GM19193 (cell line): ENCODE results near the gene PRR36.

Experiments
- POLR2A ChIP-seq: IDR thresholded peaks from 4 replicates; pipeline ENCODE4 v1.6.1; 2011; ENCODE audit not compliant: insufficient read depth, insufficient read length; ENCODE audit errors: extremely low read depth

PRR36 gene

DNA sequence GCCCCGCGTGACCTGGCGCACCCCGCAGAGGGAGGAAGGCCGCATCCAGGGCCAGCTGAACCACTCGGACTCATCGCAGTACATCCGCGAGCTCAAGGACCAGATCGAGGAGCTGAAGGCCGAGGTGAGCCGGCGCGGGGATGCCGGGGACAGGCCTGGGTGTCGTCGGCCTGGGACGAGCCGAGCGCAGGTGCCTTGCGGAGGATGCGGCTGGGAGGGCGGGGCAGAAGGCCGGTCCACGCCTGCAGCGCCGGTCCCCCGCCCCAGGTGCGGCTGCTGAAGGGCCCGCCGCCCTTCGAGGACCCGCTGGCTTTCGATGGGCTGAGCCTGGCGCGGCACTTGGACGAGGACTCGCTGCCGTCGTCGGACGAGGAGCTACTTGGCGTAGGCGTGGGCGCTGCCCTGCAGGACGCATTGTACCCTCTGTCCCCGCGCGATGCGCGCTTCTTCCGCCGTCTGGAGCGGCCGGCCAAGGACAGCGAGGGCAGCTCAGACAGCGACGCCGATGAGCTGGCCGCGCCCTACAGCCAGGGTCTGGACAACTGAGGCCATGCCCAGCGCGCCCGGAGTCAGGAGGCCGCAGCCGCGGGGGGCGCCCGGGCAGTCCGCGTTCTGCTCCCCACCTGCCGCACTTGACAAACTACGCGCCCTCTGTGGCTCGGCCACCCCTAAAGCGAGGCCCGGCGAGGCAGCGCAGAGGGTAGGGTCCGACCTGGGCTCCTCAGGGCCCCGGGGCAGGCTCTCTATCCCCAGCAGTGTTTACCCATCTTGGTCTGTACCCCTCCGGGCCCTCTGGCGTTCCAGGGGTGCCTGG lies 10.8 kb downstream of the PRR36 start:
- no peak for TF ChIP-seq POLR2A

- TF ChIP-seq POLR2A, result no peak
These were observed 11.7 kb downstream of the PRR36 start for GRCh38 chr19:7862413-7862951.

DNA sequence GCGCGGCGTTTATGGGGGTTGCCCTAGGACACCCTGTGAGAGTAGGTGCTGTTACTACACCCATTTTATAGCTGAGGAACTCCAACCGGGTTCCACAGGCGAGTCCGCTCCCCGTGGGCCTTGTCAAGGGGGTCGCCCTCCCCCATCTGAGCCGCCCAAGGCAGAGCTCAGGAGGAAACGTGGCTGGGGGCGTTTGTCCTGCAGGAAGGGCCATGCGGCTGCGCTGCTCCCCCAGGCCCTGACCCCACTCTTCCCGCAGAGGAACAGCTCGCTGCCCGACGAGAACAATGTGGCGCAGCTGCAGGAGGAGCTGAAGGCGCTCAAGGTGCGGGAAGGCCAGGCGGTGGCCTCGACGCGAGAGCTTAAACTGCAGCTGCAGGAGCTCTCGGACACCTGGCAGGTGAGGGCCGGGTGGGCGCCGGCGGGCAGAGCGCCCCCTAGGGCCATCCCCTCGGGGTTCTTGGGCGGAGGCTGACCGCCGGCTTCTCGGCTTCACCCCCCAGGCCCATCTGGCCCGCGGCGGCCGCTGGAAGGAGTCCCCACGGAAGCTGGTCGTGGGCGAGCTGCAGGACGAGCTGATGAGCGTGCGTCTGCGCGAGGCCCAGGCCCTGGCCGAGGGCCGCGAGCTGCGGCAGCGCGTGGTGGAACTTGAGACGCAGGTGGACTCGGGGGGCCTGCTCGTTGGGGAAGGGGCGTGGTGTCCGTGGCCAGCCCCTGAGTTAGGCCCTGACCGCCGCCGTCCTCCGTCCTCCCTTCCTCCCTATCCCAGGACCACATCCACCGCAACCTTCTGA lies 12.4 kb downstream of the PRR36 start:
- TF ChIP-seq POLR2A, result no peak

DNA sequence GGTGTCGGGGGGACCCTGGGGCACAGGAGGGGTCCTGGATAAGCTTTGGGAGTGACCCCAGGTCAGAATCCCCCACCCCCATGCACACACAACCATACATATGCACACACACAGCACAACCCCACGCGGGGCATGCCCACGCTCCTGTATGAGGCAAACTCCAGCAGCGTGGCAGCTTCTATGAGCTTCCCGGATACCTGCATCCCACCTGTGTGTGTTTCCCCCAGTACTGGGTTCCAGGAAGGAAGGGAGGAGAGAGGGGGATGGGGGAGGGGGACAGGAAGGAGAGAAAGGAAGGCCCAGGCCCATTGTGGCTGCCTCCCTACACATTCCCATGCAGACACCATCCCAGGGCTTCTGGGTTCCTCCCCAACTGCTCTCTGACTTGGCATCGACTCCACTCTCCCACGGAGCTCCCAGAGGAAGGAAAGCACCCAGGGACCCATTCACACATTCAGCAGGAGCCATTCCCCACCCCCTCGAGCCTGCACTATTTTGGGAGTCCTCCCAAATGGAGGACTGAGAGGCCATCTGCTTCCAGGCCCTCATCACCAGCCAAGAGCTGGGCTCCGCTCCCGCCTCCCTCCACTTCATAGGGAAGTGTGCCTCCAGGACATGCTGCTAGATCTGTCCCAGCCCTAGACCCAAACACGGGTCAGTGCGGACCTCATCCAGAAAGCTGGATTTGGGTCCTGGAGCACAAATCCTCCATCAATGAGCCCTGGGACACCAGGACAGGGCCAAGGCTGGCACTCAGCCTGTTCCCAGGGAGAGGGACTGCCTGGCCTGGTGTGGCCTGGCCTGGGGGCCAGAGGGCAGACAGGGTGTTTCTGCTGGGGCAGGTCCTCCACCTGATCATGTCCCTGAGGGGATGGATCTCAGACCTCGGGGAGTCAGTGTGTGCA lies 13.2 kb downstream of the PRR36 start:
- no peak for TF ChIP-seq POLR2A

DNA sequence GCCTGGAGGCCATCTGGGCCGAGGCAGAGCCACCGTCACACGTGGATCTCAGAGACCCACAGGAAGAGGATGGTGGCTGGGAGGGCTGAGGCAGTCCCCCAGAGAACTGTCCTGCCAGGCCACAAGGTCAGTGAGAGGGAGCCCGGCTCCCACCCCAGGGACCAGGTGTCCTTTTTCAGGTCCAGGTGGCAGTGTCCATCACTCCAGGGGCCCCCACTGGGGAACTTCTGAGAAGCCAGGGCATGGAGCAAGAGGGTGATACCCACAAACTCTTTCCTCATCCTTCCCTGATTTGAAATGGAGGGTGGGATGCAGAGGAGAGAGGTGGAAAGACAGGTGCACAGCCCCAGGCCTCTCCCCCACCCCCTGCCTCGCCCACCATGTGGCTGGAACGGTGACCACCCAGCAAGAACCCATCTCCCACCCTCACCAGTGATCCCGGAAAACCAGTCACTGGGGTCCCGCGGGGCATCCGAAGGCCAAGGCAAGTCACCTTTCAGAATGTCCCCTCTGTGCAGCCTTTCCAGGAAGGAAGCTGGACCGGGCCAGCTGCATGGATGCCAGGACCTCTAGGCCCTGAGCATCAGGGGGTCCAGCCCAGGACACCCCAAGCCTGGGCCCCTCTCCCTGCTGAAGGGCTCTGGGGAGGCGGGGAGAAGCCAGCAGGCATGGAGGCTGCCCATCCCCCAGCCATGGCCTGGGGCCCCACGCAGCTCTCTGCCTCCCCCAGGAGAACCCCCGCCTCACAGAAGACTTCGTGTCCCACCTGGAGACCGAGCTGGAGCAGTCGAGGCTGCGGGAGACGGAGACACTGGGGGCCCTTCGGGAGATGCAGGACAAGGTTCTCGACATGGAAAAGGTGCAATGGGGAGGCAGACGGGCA lies 14.1 kb downstream of the PRR36 start:
- no peak for TF ChIP-seq POLR2A

GRCh38 chr19:7858109-7858770 lies 15.9 kb downstream of the PRR36 start:
- no peak for TF ChIP-seq POLR2A

DNA sequence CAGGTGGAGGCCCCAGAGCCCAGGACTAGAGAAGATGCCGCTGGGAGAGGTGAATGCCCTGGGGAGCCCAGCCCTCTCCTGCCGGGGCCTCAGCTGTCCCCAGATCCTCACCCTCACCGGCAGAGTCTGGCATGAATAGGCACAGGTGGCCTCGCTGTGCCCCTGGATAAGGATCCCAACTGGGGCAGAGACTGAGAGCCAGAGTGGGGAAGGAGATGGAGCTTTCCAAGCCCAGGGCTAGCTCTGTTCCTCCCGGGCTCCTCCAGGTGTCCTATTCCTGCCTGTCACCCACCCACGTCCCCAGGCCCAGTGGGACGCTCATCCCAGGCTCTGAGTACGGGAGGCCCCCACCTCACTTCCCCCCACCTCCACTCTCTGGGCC lies 16.5 kb downstream of the PRR36 start:
- TF ChIP-seq POLR2A, result no peak

GRCh38 chr19:7856679-7857663 lies 17.2 kb downstream of the PRR36 start:
- TF ChIP-seq POLR2A, result no peak

DNA sequence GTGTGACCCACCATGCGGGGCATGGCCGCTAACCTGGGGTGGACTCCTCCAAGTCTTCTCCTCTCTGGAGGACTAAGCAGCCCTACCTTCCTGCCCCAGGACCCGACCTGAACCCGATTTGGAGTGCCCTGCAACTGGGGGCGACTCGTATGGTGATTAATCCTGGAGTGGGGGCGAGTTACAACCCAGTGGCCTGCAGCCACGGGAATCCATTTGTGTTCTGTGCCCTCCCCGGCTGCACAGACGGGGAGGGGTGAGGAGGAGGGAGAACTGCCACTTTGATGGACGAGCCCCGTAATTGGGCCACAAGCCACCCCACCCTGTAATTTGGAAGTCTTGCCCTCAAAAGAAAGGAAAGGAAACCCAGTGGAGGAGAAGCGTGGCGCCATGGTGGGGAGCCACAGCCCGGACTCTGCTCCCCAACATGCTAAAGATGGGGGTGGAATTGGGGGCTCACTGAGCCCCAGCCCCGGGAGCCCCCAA lies 18.0 kb downstream of the PRR36 start:
- TF ChIP-seq POLR2A, result no peak

DNA sequence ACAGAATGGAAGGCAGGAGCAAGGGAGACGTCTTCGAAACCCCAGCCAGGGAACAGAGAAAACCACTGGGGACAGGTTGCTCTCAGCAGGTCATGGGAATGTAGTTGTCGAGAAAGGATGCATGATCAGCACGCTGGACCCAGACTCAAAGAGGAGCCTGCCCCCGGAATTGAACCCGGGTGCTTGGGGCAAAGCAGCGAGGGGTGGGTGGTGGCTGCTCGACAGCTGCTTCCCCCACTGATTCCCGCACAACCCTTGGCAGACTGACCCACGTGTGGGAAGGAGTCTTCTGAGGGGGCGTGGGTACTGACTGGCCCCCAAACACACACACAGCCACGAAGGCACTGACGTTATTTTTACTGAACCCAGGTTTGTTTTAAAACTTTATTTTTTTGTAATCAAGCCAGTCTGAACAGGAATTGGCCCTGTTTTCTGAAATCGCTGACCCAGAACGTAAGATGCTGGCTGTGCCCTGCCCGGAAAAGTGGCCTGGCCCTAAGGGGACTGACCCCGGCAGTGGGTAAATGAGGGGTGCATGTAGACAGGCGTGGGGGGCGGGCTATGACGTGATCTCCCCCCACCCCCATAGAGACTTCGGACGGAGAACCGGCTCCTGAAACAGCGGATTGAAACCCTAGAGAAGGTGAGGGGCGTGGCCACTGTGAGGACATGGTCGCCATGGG lies 18.6 kb downstream of the PRR36 start:
- no peak for TF ChIP-seq POLR2A

DNA sequence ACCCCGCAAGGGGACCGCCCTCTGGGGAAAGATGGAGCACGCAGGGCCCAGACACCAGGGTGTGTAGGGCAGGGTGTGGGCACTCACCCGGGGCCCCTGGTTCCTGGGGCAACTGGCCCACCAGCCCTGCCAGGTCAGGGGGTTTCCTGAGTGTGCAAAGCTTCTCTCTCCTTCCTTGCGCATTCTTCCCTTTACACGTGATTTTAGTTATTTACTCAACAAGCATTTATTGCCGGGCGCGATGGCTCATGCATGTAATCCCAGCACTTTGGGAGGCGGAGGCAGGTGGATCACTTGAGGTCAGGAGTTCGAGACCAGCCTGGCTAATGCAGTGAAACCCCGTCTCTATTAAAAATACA lies 20.4 kb downstream of the PRR36 start:
- no peak for TF ChIP-seq POLR2A
